HG03097 (cell line): ENCODE measurements around the gene NOX3.
"Not testable (repeated sequence)": the region's sequence is repeated elsewhere in the genome, so short reads cannot be mapped to it uniquely, and the experiment has no call there.

Experiments used
- ATAC-seq: cut with Tn5 transposase; IDR thresholded peaks from one replicate; pipeline ENCODE4 v1.9.1; 2021; ENCODE audit not compliant: unreplicated experiment, low FRiP score

NOX3 gene

DNA sequence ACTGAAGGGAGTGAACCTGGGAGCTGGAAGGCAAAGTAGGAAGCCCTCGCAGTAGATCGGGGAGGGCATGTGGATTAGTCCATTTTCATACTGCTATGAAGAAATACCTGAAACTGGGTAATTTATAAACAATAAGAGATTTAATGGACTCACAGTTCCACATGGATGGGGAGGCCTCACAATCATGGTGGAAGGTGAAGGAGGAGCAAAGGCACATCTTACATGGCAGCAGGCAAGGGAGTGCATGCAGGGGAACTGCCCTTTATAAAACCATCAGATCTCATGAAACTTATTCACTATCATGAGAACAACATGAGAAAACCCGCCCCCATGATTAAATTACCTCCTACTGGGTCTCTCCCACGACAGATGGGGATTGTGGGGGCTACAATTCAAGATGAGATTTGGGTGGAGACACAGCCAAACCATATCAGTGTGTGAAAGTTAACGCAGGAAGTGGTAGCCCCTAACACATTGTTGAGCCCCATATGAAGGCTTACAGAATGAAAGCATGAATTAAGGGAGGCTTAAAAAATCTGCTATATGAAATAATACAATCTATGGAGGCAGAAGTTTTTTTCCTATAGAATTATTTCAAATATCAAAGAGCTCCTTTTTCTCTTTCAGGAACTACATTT lies 15.5 kb upstream of the NOX3 start:
- not testable (repeated sequence) for ATAC-seq

DNA sequence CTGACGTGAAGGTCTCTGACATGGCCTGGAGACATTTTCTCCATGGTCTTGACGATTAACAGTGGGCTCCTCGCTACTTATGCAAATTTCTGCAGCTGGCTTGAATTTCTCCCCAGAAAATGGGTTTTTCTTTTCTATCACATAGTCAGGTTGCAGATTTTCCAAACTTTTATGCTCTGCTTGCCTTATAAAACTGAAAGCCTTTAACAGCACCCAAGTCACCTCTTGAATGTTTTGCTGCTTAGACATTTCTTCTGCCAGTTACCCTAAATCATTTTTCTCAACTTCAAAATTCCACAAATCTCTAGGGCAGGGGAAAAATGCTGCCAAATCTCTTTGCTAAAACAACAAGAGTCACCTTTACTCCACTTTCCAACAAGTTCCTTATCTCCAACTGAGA lies 12.9 kb upstream of the NOX3 start:
- ATAC-seq: not testable (repeated sequence)

DNA sequence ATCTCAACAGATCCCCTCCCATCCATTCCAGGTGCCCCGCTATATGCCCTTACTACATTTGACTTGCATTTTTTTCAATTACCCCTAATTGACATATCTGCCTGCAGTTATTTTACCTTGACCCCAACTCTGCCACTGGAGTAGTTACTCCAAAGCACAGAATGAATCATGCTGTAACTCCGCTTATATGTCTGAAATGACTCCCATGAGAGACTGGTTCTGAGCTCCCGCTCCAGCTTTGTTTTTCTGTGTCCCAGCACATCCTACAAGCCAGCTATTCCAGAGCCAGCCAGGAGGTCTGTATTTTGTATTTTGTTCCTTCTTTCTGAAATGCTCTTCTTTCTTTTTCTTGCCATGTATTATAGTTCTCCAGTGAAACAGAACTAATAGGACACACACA lies 10.9 kb upstream of the NOX3 start:
- ATAC-seq: no peak

DNA sequence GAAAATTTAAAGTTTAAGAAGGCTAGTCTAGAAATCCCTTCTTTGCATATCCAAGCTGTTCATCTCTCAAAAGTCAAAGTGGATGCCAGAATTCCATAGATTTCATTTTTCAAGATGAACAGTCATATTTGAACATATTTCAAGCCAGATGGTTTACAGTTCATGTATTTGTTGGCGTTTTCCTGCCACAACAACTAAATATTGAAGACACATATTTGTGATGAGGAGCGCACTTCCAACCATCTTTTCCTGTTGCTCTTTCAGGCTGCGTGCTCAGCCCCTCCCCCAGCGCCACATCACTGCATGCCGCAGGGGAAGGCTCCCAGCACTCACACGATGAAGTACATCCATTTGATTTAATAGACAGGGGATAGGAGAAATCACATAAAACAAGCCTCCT lies 5.9 kb upstream of the NOX3 start:
- no peak for ATAC-seq

DNA sequence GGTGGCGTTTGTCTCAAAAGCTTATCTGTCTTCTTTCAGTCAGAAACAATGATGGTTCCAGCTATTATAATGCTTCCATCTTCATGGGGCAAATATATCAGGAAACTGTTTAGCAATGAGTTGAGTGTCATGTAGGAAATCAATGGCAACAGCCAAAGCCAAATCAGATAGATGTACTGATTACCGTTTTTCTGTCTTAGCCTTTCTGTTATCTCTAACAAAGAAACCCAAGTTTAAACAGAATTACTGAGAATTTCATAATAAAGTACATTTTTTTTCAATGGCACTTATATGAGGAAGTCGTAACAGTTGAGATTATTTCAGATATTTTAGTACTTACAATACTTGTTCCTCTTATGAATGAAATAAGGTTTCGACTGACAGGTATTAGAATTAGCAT lies 1.2 kb downstream of the NOX3 start:
- ATAC-seq: no peak

DNA sequence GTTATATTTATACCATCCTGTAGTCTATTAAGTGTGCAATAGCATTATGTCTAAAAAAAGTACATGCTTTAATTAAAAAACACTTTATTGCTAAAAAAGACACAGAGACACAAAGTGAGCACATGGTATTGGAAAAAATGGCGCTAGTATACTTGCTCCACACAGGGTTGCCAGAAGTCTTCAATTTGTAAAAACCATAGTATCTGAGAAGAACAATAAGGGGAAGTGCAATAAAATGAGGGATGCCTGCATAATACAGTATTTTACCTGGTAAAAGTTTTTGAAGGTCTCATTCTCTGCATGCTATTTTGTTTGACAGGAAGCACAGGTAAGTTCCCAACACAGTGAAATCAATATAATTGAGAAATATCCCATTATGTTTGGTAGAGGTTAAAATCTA lies 1.6 kb downstream of the NOX3 start:
- no peak for ATAC-seq

DNA sequence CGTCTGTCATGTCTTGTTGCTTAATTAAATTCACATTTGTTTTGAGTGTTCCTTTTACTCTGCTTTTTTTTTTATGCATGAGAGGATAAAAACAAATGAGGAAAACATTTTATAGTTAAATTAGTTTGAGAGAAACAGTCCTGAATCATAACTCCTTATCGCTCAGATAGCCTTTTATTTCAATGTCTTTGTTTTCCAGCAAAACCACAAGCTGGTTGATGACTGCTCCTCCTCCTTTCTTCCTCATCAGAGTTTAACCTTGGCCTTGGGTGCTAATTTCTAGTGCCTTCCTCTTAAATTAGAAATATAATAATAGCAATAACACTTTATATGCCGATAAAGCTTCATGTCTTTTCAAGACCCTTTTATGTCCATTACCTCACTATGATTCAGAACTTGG lies 3.1 kb downstream of the NOX3 start:
- ATAC-seq: no peak

DNA sequence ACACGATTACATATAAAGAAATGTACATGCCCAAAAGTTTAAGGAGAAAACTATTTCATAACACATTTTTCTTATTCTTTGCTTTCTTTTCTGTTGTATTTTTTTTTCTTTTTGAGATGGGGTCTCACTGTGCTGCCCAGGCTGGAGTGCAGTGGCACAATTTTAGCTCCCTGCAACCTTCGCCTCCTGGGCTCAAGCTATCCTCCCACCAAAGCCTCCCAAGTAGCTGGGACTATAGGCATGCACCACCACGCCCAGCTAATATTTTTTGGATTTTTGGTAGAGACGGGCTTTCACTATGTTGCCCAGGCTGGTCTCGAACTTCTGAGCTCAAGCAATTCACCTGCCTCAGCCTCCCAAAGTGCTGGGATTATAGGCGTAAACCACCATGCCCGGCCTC lies 4.1 kb downstream of the NOX3 start:
- not testable (repeated sequence) for ATAC-seq

DNA sequence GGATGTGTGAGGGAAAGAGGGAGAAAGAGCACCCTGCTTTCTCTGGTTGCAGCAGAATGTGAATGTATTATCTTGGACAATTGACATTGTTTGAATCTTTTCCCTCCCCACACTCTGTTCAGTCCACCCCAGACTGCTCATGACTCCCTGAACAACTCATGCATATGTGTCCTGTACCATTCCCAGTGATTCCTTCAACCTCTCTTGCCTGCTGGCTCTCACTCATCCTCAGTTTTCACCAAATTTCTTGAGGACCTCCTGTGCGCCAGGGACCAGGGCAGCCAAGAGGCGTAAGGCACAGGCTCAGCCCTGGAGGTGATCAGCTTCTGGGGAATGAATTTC lies 5.4 kb downstream of the NOX3 start:
- no peak for ATAC-seq

DNA sequence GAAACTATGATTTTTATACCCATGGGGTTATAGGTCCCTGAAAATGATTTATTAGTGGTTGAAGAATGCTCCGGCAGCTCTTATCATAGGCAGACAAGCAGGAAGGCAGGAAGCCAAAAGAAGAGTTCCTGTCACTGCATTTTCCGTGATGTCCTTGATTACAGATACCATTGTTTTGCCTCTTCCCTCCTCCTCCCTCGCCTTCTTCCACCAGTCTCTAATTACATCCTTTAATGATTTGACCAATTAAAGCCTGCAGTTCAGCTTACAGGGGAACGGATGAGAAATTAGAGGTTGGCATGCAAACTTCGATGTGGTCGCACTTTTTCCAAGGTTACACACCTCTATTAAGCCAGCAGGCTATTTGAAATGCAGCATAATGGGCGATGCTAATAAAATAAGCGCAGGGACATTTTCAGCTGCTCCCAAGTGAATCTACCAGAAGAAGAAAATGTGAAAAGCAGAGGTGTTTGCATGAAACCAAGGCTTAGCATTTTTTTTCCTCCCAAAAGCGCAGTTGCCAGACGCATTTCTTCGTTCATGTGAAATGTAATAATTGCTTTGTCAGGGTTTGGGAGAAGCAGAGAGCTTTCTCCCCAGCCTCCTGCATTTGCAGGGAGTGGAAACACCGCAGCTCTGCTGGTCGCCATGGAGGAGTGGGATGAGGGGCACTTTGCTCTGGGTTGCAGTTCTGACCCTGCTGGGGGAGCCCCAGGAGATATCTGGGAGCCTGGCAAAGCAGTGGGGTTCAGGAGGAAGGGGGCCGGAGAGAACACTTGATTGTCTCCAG lies 6.0 kb downstream of the NOX3 start:
- no peak for ATAC-seq

DNA sequence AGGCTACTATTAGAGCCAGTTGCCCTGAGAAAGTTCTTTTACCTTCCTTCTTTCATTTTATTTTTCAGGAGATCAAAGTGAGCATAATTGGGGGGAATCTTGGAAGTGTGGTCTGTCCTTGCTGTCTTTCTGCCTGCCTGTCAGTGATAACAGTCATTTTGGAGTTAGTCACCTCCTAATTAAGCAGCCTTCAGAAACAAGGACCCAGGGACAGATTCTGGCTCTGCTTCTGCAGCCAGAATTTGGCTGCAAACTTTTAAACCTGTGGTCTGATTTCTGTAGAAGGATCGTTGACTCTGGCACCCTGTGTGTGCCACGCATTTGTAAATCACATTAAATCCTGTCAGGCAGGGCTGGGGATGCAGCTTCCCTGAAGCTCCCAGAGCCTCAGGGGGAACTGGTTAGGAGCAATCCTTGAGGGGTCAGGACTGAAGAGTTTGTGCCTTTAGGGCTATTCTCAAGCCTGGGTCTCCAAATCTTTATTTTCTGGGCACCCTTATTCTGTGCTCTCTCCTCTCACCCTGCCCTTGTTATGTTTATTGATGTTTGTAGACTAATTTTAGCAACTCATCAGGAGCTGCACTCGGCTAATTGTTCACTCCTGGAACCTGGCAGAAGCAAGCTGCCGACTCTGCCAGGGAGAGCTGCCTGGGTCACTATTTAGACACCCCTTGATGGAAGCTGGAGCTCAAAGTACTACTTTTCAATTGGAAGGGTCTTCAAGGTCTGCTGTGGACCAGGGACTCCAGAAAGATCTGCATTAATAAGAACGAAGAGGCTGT lies 6.8 kb downstream of the NOX3 start:
- ATAC-seq: no peak

DNA sequence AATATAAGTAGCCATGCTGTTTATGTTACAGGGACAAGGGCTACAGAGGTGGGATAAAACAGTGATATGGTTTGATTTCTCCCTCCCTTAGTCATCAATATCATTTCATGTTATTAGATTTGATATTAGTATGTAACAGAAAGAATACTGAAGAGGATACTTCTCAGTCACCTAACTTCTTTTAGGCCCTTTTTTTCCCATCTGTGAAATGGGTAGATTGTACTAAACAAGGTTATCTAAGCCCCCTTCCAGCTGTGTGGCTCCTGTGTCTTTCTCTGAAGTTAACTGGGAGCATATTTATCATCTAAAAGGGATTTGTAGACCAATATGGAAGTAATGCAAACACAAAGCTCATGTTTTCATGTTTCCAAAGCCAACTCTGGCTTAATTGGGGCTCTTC lies 7.7 kb downstream of the NOX3 start:
- no peak for ATAC-seq

DNA sequence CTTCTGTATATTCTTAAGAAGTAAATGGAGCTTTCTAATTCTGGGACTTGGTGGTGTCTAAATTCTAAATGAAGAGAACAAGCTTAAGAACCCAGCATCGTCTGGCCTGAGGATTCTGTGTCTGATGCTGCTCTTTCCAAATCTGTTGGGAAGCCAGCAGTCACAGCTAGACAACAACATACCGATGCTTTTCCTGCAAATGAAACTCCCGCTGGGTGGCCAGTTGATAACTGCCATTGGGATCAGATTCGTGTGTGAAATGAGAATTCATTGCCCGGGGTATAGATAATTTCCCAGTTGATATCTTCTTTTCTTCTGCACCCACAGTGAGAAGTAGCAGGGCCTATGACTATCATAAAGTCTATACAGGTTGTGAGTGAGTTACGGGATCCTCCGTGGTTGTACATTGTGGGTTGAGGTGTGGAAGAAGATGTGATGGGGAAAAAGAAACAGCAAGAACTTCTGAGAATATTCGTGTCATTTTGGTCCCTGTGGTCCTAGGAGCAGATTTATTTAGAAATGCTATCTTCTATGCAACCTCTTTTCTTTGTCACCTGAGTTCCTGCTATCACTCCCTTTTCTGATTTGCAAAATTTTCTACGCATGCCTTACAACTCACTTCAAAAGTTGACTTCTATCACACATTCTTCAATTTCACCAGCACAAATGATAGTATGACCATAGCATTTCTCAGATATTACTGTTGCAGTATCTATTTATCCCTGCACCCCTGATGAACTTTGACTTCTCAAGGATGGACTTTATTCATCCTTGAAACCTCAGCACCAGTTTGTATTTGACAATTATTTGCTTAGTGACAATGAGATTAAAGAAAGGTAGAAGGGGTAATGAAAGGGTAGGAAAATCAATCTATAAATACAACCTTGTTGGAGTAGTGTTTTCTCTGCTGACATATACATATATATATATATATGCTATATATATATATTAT lies 10.4 kb downstream of the NOX3 start:
- ATAC-seq: no peak

DNA sequence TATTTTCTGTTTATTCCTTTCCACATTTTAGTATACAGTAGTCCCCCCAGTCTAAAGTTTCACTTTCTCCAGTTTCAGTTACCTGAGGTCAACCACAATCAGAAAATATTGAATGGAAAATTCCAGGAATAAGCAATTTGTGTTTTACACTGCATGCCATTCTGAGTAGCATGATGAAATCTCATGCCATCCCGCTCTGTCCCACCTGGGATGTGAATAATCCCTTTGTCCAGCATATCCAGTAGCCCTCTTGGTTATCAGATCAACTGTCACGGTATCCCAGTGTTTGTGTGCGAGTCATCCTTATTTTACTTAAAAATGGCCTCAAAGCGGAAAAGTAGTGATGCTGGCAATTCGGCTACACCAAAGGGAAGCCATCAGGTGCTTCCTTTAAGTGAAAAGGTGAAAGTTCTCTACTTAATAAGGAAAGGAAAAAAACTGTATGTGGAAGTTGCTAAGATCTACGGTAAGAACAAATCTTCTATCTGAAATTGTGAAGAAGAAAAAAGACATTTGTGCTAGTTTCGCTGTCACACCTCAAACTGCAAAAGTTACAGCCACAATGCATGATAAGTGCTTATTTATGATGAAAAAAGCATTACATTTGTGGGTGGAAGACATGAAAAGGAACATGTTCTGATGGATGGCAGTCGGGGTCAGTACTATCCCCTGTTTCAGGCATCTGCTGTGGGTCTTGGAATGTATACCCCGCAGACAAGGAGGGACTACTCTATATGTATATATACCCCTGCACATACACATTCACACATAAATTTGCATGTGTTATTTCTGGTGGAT lies 11.3 kb downstream of the NOX3 start:
- no peak for ATAC-seq

DNA sequence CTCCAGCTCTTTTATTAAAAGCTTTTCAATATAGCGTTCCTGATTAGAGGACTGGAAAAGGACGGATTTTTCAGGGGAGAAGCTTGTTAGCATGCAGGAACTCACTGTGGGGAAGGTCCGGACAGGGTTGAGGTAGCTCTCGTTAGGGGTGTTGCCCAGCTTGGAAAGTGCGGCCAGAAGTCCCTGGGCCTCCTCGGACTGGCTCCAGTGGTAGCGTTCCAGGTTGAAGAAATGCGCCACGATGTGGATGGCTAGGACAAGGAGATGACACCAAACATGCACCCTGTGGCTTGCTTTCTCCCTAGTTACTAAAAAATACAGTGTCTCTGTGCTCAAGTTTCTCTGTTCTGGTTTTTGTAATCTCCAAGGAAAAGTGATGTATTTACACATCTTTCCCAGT lies 12.5 kb downstream of the NOX3 start:
- no peak for ATAC-seq

DNA sequence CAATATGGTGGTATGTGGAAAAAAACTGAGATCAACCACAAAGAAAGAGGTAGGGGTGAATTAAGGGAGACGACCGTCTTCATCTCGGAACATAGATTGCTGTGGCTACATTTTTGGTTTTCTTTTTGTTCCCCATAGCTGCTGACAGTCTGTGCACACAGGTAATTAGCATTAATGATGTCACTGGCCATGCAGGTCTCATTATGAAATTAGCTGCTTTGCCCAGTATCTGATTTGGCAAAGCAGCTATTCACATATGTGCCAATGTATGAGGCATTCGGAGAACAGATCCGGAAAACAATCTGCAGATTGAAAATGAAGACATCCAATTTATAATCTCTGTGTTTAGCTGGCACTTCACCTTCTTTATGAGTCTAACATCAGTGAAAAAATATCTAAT lies 13.1 kb downstream of the NOX3 start:
- ATAC-seq: no peak

DNA sequence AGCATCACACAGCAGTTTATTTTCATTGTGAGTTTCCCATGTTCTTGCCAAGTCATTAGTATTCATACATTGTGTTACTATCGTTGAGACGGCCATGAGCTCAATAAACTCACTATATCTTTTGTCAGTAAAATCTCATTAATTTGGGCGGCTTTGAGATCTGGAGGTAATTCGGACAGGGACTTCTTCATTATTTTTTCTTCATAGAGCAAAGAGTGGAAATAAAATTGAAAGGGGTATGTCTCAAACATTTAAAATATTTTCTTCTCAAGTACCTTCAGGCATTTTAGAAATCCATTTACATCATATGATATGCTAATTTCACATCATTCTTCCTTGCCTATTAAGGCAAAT lies 14.6 kb downstream of the NOX3 start:
- ATAC-seq: no peak

DNA sequence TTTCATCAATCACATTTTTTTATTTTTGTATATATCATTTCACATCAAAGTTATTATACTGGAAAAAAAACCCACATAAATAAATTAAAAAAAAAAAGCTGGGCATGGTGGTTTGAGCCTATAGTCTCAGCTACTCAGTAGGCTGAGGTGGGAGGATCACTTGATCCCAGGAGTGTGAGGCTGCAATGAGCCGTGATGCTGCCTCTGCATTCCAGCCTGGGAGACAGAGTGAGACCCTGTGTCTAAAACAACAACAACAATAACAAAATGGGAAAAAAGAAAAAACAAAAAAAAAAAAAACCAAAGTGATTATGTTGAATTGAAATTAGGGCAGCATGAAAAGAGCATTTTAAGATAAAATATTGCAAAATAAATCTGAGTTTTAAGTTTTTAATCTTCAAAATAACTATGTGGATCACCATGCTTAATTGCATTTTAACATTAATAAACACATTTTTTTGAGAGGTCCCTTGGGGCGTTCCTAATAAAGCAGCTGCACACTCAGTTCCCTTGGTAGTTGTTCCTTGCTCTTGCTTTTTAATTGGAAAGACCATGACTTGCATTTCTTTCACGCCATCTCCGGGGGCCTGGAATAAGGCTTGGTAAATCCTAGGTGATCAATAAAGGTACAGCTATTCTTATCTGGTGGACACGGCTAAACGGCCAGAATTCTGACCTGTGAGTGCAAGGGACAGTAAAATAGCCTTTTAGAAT lies 15.1 kb downstream of the NOX3 start:
- ATAC-seq: no peak

DNA sequence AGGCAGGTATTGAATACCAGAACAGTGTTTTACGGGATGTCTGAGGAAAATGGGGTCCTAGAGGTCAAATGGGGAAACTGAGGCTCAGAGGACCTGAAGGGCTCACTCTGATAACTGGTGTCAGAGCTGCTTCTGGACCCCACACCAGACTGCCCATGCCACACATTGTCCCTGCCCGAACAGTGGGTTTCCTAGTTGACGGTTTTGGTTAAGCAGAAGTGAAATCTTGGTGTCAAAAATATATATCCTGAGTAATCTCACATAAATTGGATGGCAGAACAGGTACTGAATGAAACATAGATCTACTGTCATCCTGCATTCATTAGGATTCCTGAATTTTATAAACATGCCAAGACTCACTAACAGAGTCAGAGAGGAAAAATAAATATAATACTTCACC lies 16.3 kb downstream of the NOX3 start:
- ATAC-seq: no peak
